MM.1S (cell line): ENCODE results near the gene SPATA19.

ENCODE experiments used
- DNase-seq: peaks from one replicate; pipeline ENCODE4 v3.0.0-alpha.2; 2015
- H2AFZ ChIP-seq: fragments of 300-600 bp; sonication (generic); 2 replicates; pipeline ENCODE4 v1.6.0; 2016; ENCODE audit warnings: antibody characterized with exemption, low read length
- H3F3A ChIP-seq: fragments of 300-600 bp; sonication (generic); 2 replicates; pipeline ENCODE4 v1.6.1; 2016; ENCODE audit warnings: mild to moderate bottlenecking, antibody characterized with exemption, low read length, moderate library complexity, mixed read lengths; ENCODE audit not compliant: insufficient read depth
- H3K27ac ChIP-seq: fragments of 300-600 bp; sonication (generic); 2 replicates; pipeline ENCODE4 v1.5.1; 2016; ENCODE audit warnings: mild to moderate bottlenecking, low read length
- H3K27me3 ChIP-seq: fragments of 300-600 bp; sonication (generic); replicated peaks from 2 replicates; pipeline ENCODE4 v1.6.0; 2016; ENCODE audit warnings: low read length; ENCODE audit not compliant: insufficient read depth
- H3K36me3 ChIP-seq: fragments of 300-600 bp; sonication (generic); replicated peaks from 2 replicates; pipeline ENCODE4 v1.6.1; 2016; ENCODE audit warnings: mild to moderate bottlenecking, low read length, mixed read lengths; ENCODE audit not compliant: insufficient read depth
- H3K4me1 ChIP-seq: fragments of 300-600 bp; sonication (generic); 2 replicates; pipeline ENCODE4 v1.6.1; 2016; ENCODE audit warnings: low read length, mixed read lengths
- H3K4me2 ChIP-seq: fragments of 300-600 bp; sonication (generic); 2 replicates; pipeline ENCODE4 v1.6.0; 2016; ENCODE audit warnings: low read depth, low read length
- H3K4me3 ChIP-seq: fragments of 300-600 bp; sonication (generic); 2 replicates; pipeline ENCODE4 v1.5.1; 2016; ENCODE audit warnings: low read length, mixed read lengths
- H3K79me2 ChIP-seq: fragments of 300-600 bp; sonication (generic); 2 replicates; pipeline ENCODE4 v1.6.1; 2016; ENCODE audit warnings: mixed run types, low read length, mixed read lengths
- H3K9ac ChIP-seq: fragments of 300-600 bp; sonication (generic); 2 replicates; pipeline ENCODE4 v1.6.1; 2016; ENCODE audit warnings: low read length, mixed read lengths
- H3K9me2 ChIP-seq: fragments of 300-600 bp; sonication (generic); replicated peaks from 2 replicates; pipeline ENCODE4 v1.6.1; 2016; ENCODE audit warnings: mild to moderate bottlenecking, low read length, mixed read lengths; ENCODE audit not compliant: insufficient read depth
- H3K9me3 ChIP-seq: fragments of 300-600 bp; sonication (generic); replicated peaks from 2 replicates; pipeline ENCODE4 v1.6.1; 2016; ENCODE audit warnings: mild to moderate bottlenecking, low read length, mixed read lengths; ENCODE audit not compliant: insufficient read depth
- H4K20me1 ChIP-seq: fragments of 300-600 bp; sonication (generic); 2 replicates; pipeline ENCODE4 v1.6.1; 2016; ENCODE audit warnings: mild to moderate bottlenecking, low read length, moderate library complexity, mixed read lengths; ENCODE audit not compliant: insufficient read depth
- CTCF ChIP-seq: fragments of 300-600 bp; sonication (generic); IDR thresholded peaks from 2 replicates; pipeline ENCODE4 v1.5.1; 2016; ENCODE audit warnings: antibody characterized with exemption, low read length, mixed read lengths
- EZH2 ChIP-seq: fragments of 300-600 bp; sonication (generic); optimal IDR thresholded peaks from 2 replicates; pipeline ENCODE3; 2017; ENCODE audit warnings: low read depth, mild to moderate bottlenecking, antibody characterized with exemption, low read length, mixed read lengths
- EZH2phosphoT487 ChIP-seq: fragments of 300-600 bp; sonication (generic); IDR thresholded peaks from 2 replicates; pipeline ENCODE4 v1.6.1; 2018; ENCODE audit warnings: antibody characterized with exemption, low read length

The SPATA19 gene

GRCh38 chr11:133834682-133835592 lies 10.4 kb downstream of the SPATA19 start:
- DNase-seq, result no peak
- no peak overlapping the region for H2AFZ ChIP-seq

GRCh38 chr11:133833898-133834681 lies 11.2 kb downstream of the SPATA19 start:
- no peaks in the 10 kb centered on the region for H3K4me1 ChIP-seq
- no peaks in the 10 kb centered on the region for H3K36me3 ChIP-seq
- DNase-seq, result no peak
- H3K9ac ChIP-seq, result no peak overlapping the region
- no peak overlapping the region for H3K4me3 ChIP-seq
- H3F3A ChIP-seq, result no peaks in the 10 kb centered on the region
- H4K20me1 ChIP-seq, result no peaks in the 10 kb centered on the region
- H3K27ac ChIP-seq, result no peak overlapping the region
- H3K79me2 ChIP-seq, result no peaks in the 10 kb centered on the region
- no peaks in the 10 kb centered on the region for H3K27me3 ChIP-seq
- TF ChIP-seq EZH2phosphoT487 (no peak), EZH2 (no peak), CTCF (no peak)
- no peaks in the 10 kb centered on the region for H3K9me3 ChIP-seq
- no peaks in the 10 kb centered on the region for H3K9me2 ChIP-seq
- no peak overlapping the region for H3K4me2 ChIP-seq
- H2AFZ ChIP-seq, result no peak overlapping the region

More at GRCh38 chr11:133834682-133835592, 10.4 kb downstream of the SPATA19 start:
- no peak for TF ChIP-seq EZH2
- peak; percentile 20 for TF ChIP-seq CTCF
- TF ChIP-seq EZH2phosphoT487, result no peak
- H3K9me3 ChIP-seq, result no peaks in the 10 kb centered on the region
- H3K27ac ChIP-seq, result no peak overlapping the region
- H3K9ac ChIP-seq, result no peak overlapping the region
- H4K20me1 ChIP-seq, result no peaks in the 10 kb centered on the region
- no peaks in the 10 kb centered on the region for H3K9me2 ChIP-seq
- H3F3A ChIP-seq, result no peaks in the 10 kb centered on the region
- no peak overlapping the region for H3K4me2 ChIP-seq
- no peaks in the 10 kb centered on the region for H3K4me1 ChIP-seq
- H3K27me3 ChIP-seq, result no peaks in the 10 kb centered on the region
- no peaks in the 10 kb centered on the region for H3K79me2 ChIP-seq
- no peak overlapping the region for H3K4me3 ChIP-seq
- H3K36me3 ChIP-seq, result no peaks in the 10 kb centered on the region

GRCh38 chr11:133832991-133833897 lies 12.1 kb downstream of the SPATA19 start:
- Histone ChIP-seq H3K9ac (no peak overlapping the region), H3K27ac (no peak overlapping the region), H3K4me2 (no peak overlapping the region), H3K9me3 (no peaks in the 10 kb centered on the region), H2AFZ (no peak overlapping the region), H3K79me2 (no peaks in the 10 kb centered on the region), H3K4me1 (no peaks in the 10 kb centered on the region), H3K27me3 (no peaks in the 10 kb centered on the region), H4K20me1 (no peaks in the 10 kb centered on the region), H3K36me3 (no peaks in the 10 kb centered on the region), H3F3A (no peaks in the 10 kb centered on the region), H3K4me3 (no peak overlapping the region), H3K9me2 (no peaks in the 10 kb centered on the region)
- DNase-seq, result no peak
- TF ChIP-seq EZH2 (no peak), CTCF (no peak), EZH2phosphoT487 (no peak)
